Endothelial cell of umbilical vein (primary cell): ENCODE measurements around the gene HES1. TPM values are rescaled to one million over a fixed set of nuclear protein-coding genes. Genes with fewer than 3 reads are reported as not detected.

ENCODE experiments used
- BruUV-seq: library from RNA; stranded (reverse); fragments of 400-500 nt; replicated peaks from 2 replicates; lab custom pipeline; 2021; lab: Mats Ljungman, UMichigan
- CTCF ChIA-PET: fragments of 300-600, 350-600 bp; sonication (Branson Sonifier 250); formaldehyde crosslinking; loops from one replicate; lab custom pipeline; 2021; ENCODE audit warnings: antibody characterized with exemption, inconsistent platforms; lab: Charles Lee
- POLR2A ChIA-PET: fragments of 300-600, 350-600 bp; sonication (Branson Sonifier 250); formaldehyde crosslinking; loops from one replicate; lab custom pipeline; 2021; ENCODE audit warnings: antibody characterized with exemption, inconsistent platforms; lab: Charles Lee
- DNase-seq: peaks from one replicate; pipeline ENCODE4 v3.0.0-alpha.2; 2011; ENCODE audit warnings: low read depth, low spot score
- FAIRE-seq: peaks from 2 replicates; lab custom pipeline; 2011; peaks lifted over from hg19 to GRCh38; lab: Jason Lieb, UNC
- H2AFZ ChIP-seq: 2 replicates; pipeline ENCODE4 v1.6.0; 2012; ENCODE audit warnings: low read depth, low read length, control low read depth, inconsistent platforms
- H3K27ac ChIP-seq: 2 replicates; pipeline ENCODE4 v1.5.1; 2011; ENCODE audit warnings: low read depth, mild to moderate bottlenecking, control low read depth, low read length, moderate library complexity; ENCODE audit not compliant: insufficient read depth
- H3K27me3 ChIP-seq, 2 experiments: 2 replicates each; pipeline versions ENCODE4 v1.6.0 to v1.6.1; 2011; ENCODE audit warnings: low read length in 2 of 2, mixed read lengths in 1 of 2; ENCODE audit not compliant: control insufficient read depth in 2 of 2, insufficient read depth in 2 of 2
- H3K36me3 ChIP-seq, 2 experiments: 2 replicates in 1 of 2; 3 replicates in 1 of 2; pipeline ENCODE4 v1.5.1; 2011; ENCODE audit warnings: low read length in 2 of 2, mild to moderate bottlenecking in 1 of 2, moderate library complexity in 1 of 2; ENCODE audit not compliant: control insufficient read depth in 2 of 2, insufficient read depth in 2 of 2; ENCODE audit errors: extremely low read depth in 1 of 2
- H3K4me1 ChIP-seq: 3 replicates; pipeline ENCODE4 v1.5.1; 2011; ENCODE audit warnings: mild to moderate bottlenecking, low read length; ENCODE audit not compliant: control insufficient read depth, insufficient read depth; ENCODE audit errors: extremely low read depth
- H3K4me2 ChIP-seq: 2 replicates; pipeline ENCODE4 v1.6.1; 2011; ENCODE audit warnings: low read length, control low read depth, mixed read lengths; ENCODE audit not compliant: insufficient read depth
- H3K4me3 ChIP-seq, 3 experiments: fragments of 200-600 bp in 1 of 3; sonication (generic), shearing (Covaris generic) in 1 of 3; replicated peaks in 1 of 3; 2 replicates each; pipeline ENCODE4 v1.5.1; 2011 to 2016; ENCODE audit warnings: control low read depth in 3 of 3, low read length in 3 of 3, mild to moderate bottlenecking in 2 of 3, inconsistent platforms in 1 of 3, low read depth in 1 of 3, moderate library complexity in 1 of 3; ENCODE audit not compliant: insufficient read depth in 1 of 3
- H3K79me2 ChIP-seq: 2 replicates; pipeline ENCODE4 v1.6.0; 2012; ENCODE audit warnings: low read length, inconsistent platforms; ENCODE audit not compliant: control insufficient read depth, insufficient read depth
- H3K9ac ChIP-seq: replicated peaks from 2 replicates; pipeline ENCODE3; 2011; ENCODE audit warnings: low read length, control low read depth; ENCODE audit not compliant: insufficient read depth; ENCODE audit errors: extremely low read depth
- H3K9me1 ChIP-seq: replicated peaks from 3 replicates; pipeline ENCODE4 v1.6.0; 2011; ENCODE audit warnings: mild to moderate bottlenecking, low read length; ENCODE audit not compliant: control insufficient read depth, insufficient read depth; ENCODE audit errors: extremely low read depth
- H3K9me3 ChIP-seq: replicated peaks from 2 replicates; pipeline ENCODE4 v1.5.1; 2012; ENCODE audit warnings: low read length, inconsistent platforms; ENCODE audit not compliant: control insufficient read depth, insufficient read depth
- H4K20me1 ChIP-seq: replicated peaks from 2 replicates; pipeline ENCODE3; 2011; ENCODE audit warnings: mild to moderate bottlenecking, low read length; ENCODE audit not compliant: control insufficient read depth, insufficient read depth; ENCODE audit errors: extremely low read depth
- CTCF ChIP-seq, 2 donors: IDR thresholded peaks; 1 replicate in 1 of 2; 2 replicates in 1 of 2; pipeline ENCODE4 v1.5.1; 2011; ENCODE audit warnings: low read length in 2 of 2, mild to moderate bottlenecking in 2 of 2, moderate library complexity in 2 of 2, control low read depth in 1 of 2, inconsistent platforms in 1 of 2, low read depth in 1 of 2; ENCODE audit not compliant: insufficient read depth in 1 of 2; ENCODE audit errors: extremely low read depth in 1 of 2
- EZH2 ChIP-seq: IDR thresholded peaks from 2 replicates; pipeline ENCODE4 v1.6.1; 2012; ENCODE audit warnings: borderline replicate concordance, low read depth, mild to moderate bottlenecking, moderate library complexity, low read length, inconsistent platforms; ENCODE audit not compliant: severe bottlenecking
- FOS ChIP-seq: IDR thresholded peaks from 2 replicates; pipeline ENCODE4 v1.6.1; 2011; ENCODE audit warnings: mild to moderate bottlenecking, low read length, moderate library complexity, borderline replicate concordance; ENCODE audit not compliant: insufficient read depth
- GATA2 ChIP-seq: IDR thresholded peaks from 2 replicates; pipeline ENCODE4 v1.7.0; 2011; ENCODE audit warnings: low read depth, mild to moderate bottlenecking, moderate library complexity, mixed read lengths, low read length; ENCODE audit not compliant: insufficient read length, insufficient read depth
- JUN ChIP-seq: IDR thresholded peaks from 2 replicates; pipeline ENCODE4 v1.6.1; 2011; ENCODE audit warnings: borderline replicate concordance, low read depth; ENCODE audit not compliant: insufficient read length, insufficient read depth
- MAX ChIP-seq: IDR thresholded peaks from 2 replicates; pipeline ENCODE4 v1.6.1; 2011; ENCODE audit not compliant: insufficient read depth, insufficient read length
- MYC ChIP-seq: IDR thresholded peaks from one replicate; pipeline ENCODE4 v1.6.1; 2011; ENCODE audit warnings: mild to moderate bottlenecking, low read depth, low read length
- POLR2A ChIP-seq: IDR thresholded peaks from 2 replicates; pipeline ENCODE4 v1.6.1; 2012; ENCODE audit warnings: low read depth, mild to moderate bottlenecking, control low read depth, low read length
- POLR2AphosphoS5 ChIP-seq: IDR thresholded peaks from 2 replicates; pipeline ENCODE4 v1.6.1; 2012; ENCODE audit warnings: low read depth, mild to moderate bottlenecking, control low read depth, low read length, moderate library complexity; ENCODE audit not compliant: insufficient read depth
- dilution Hi-C: fragments of 300-500 bp; cut with MboI; formaldehyde crosslinking; loops from one replicate; pipeline ENCODE4 v1.15.0; 2019; ENCODE audit warnings: low sequenced_read_pairs; ENCODE audit not compliant: extremely low pct_ligation_motif_present
- intact Hi-C: fragments of 100-400 bp; cut with micrococcal nuclease; formaldehyde crosslinking; loops from one replicate; pipeline ENCODE4 v1.10.0; 2022
- polyA plus RNA-seq, 4 experiments: library from polyadenylated mRNA; depleted of rRNA in 3 of 4; stranded (reverse) in 3 of 4; unstranded in 1 of 4; fragments of >200 nt; gene quantifications; 2 replicates each; pipeline versions ENCODE4 v1.2.1 to v1.2.3, GENCODE V29; 2011 to 2012; ENCODE audit warnings: missing spikeins in 1 of 4
- total RNA-seq: library from RNA; stranded (reverse); gene quantifications from 2 replicates; pipeline ENCODE4 v1.2.3, GENCODE V29; 2021

The HES1 gene
- total and polyA plus RNA-seq, 2 donors (not counting 3 experiments of a cell fraction or from before 2014, with no cell fraction given): 42.0 to 210 TPM

- H3K27ac ChIP-seq: no peak overlapping the region
- H3K4me2 ChIP-seq: no peak overlapping the region
- intact Hi-C loops (no loop called here), dilution Hi-C loops (no loop called here)
- H3K4me3 ChIP-seq: no peak overlapping the region
- no peaks in the 10 kb centered on the region for H3K9me1 ChIP-seq
- H2AFZ ChIP-seq: no peak overlapping the region
- H3K36me3 ChIP-seq: no peaks in the 10 kb centered on the region
- FAIRE-seq (no peak), DNase-seq (no peak)
- no peaks in the 10 kb centered on the region for H3K79me2 ChIP-seq
- no TSS peak for BruUV-seq
- no peaks in the 10 kb centered on the region for H4K20me1 ChIP-seq
- no peaks in the 10 kb centered on the region for H3K9me3 ChIP-seq
- ChIA-PET CTCF (interaction anchor here (1.1 kb wide), 1 partner anchor 10 kb away, joined by 3 read pairs; no protein-coding TSS in a partner anchor), POLR2A (interaction anchor here (0.6 kb wide), 1 partner anchor 12 kb away, joined by 8 read pairs; the partner anchor contains the start of gene HES1)
- H3K9ac ChIP-seq: no peak overlapping the region
- H3K27me3 ChIP-seq: no peaks in the 10 kb centered on the region
- TF ChIP-seq FOS (no peak), POLR2AphosphoS5 (no peak), EZH2 (no peak), POLR2A (no peak), MYC (no peak), JUN (no peak), GATA2 (no peak), MAX (no peak), CTCF (IDR thresholded peaks at IDR 0.05; ENCODE audit: extremely low read depth in 1 of 2, insufficient read depth in 1 of 2, low read depth in 1 of 2, low read length in 2 of 2) (no peak)
- H3K4me1 ChIP-seq: peaks cover 8% of the 10 kb centered on the region
These were observed 11.8 kb upstream of the HES1 start for GRCh38 chr3:194124193-194124592.
